SK-N-SH treated with all-trans-retinoic acid at 6 μM for 48 hours (cell line): ENCODE results near the gene SIRT4.

Experiments
- ARNTL ChIP-seq: fragments of 450-650 bp; formaldehyde crosslinking; IDR thresholded peaks from 2 replicates; pipeline ENCODE4 v1.5.0; 2020; ENCODE audit warnings: low read depth, mild to moderate bottlenecking, moderate library complexity, borderline replicate concordance
- BACH2 ChIP-seq: fragments of 250-450 bp; sonication (Bioruptor Pico); IDR thresholded peaks from 2 replicates; pipeline ENCODE4 v1.9.0; 2021; ENCODE audit warnings: mild to moderate bottlenecking, borderline replicate concordance
- OSR1 ChIP-seq: fragments of 250-450 bp; sonication (Bioruptor Pico); IDR thresholded peaks from 2 replicates; pipeline ENCODE4 v1.8.0; 2022; ENCODE audit warnings: moderate library complexity, mild to moderate bottlenecking, inconsistent platforms
- TCF4 ChIP-seq: fragments of 250-450 bp; sonication (Bioruptor Pico); IDR thresholded peaks from 2 replicates; pipeline ENCODE4 v1.8.0; 2021; ENCODE audit warnings: mild to moderate bottlenecking, moderate library complexity, borderline replicate concordance

GRCh38 chr12:120343692-120344091, 41.6 kb downstream of the SIRT4 start:
- TF ChIP-seq BACH2 (CRISPR knock-in tag) = no peak
- no peak for TF ChIP-seq ARNTL (CRISPR knock-in tag)
- TF ChIP-seq OSR1 (CRISPR knock-in tag) = no peak
- no peak for TF ChIP-seq TCF4 (CRISPR knock-in tag)
